Motor neuron (in vitro differentiated cells): ENCODE results near the gene GAPDH. TPM values are rescaled to one million over a fixed set of nuclear protein-coding genes. Genes with fewer than 3 reads are reported as not detected.

Source experiments
- ATAC-seq, 8 experiments: fragments of 200-7000 bp; cut with Tn5 transposase; replicated peaks in 6 of 8; 2 replicates each; pipeline ENCODE4 v1.8.0; 2021; ENCODE audit warnings: mild to moderate bottlenecking in 8 of 8, moderate library complexity in 8 of 8
- H3K27ac ChIP-seq, 2 donors: fragments of 250-450 bp; sonication (Bioruptor Pico); 2 replicates each; pipeline ENCODE4 v1.9.0; 2021; ENCODE audit warnings: antibody characterized with exemption in 2 of 2, mild to moderate bottlenecking in 2 of 2, moderate library complexity in 1 of 2
- H3K4me1 ChIP-seq, 2 donors: fragments of 250-450 bp; sonication (Bioruptor Pico); replicated peaks in 1 of 2; 2 replicates each; pipeline ENCODE4 v1.6.1; 2021; ENCODE audit warnings: antibody characterized with exemption in 2 of 2, mild to moderate bottlenecking in 2 of 2, moderate library complexity in 1 of 2
- H3K4me3 ChIP-seq, 5 donors: fragments of 250-450 bp; sonication (Bioruptor Pico); 2 replicates each; pipeline ENCODE4 v1.9.0; 2021; ENCODE audit warnings: antibody characterized with exemption in 5 of 5, mild to moderate bottlenecking in 5 of 5, moderate library complexity in 4 of 5
- WGBS, 10 experiments: fragments of 450-650 bp; shearing (Covaris generic); methylation state at CpG; one replicate each; pipeline ENCODE4 v1.0.0; 2022; 5-methylcytosine and 5-hydroxymethylcytosine counted together
- in situ Hi-C, 9 experiments: fragments of 400-800 bp; cut with MboI; loops; one replicate each; pipeline ENCODE4 v1.15.0; 2021; ENCODE audit warnings: low sequenced_read_pairs in 9 of 9, low pct_unique_long_range_greater_than_20kb in 2 of 9; ENCODE audit not compliant: unreplicated experiment in 9 of 9
- total RNA-seq, 8 experiments: library from RNA; unstranded; fragments of 300-600 nt; gene quantifications; 2 replicates each; pipeline versions ENCODE4 v1.2.3 to v1.2.4, GENCODE V29; 2022

Gene GAPDH
- total RNA-seq, 8 experiments from 2014 or later = 2,651 to 4,080 (median 3,703) TPM

- ATAC-seq = peak; percentile 59 to 85 (median 80)
- in situ Hi-C loops = no loop called here
- Histone ChIP-seq H3K4me3 (peak overlapping the region in 2 of 5 donors; percentile 1 to 5), H3K27ac (peak overlapping the region in 1 of 2 donors; percentile 54), H3K4me1 (peaks cover 35 to 36% of the 10 kb centered on the region in 2 donors)
- WGBS, 10 experiments = 0 to 80% (median 24%) methylated on average over 1 to 5 of the region's 35 CpGs; no CpG with 5 or more reads in 3 of the 10 experiments
These were observed 6.0 kb downstream of the GAPDH start for GRCh38 chr12:6540181-6540877.

- Histone ChIP-seq H3K27ac (no peak overlapping the region), H3K4me3 (no peak overlapping the region), H3K4me1 (peaks cover 27% of the 10 kb centered on the region in 2 donors)
- 20 to 100% (median 85%) methylated on average over 1 to 5 of the region's 26 CpGs; no CpG with 5 or more reads in 2 of the 10 experiments for WGBS, 10 experiments
- no peak for ATAC-seq
- in situ Hi-C loops = no loop called here
These were observed 7.3 kb downstream of the GAPDH start for GRCh38 chr12:6541371-6542165.

- H3K4me3 ChIP-seq = no peak overlapping the region
- in situ Hi-C loops = no loop called here
- peak in 4 of 8 experiments; percentile 1 to 30 (median 6) for ATAC-seq
- peaks cover 26 to 27% of the 10 kb centered on the region in 2 donors for H3K4me1 ChIP-seq
- WGBS, 10 experiments = 40 to 100% (median 79%) methylated on average over 1 to 10 of the region's 13 CpGs; no CpG with 5 or more reads in 2 of the 10 experiments
- peak overlapping the region in 1 of 2 donors; percentile 59 for H3K27ac ChIP-seq
These were observed 8.1 kb downstream of the GAPDH start for GRCh38 chr12:6542209-6543009.

DNA sequence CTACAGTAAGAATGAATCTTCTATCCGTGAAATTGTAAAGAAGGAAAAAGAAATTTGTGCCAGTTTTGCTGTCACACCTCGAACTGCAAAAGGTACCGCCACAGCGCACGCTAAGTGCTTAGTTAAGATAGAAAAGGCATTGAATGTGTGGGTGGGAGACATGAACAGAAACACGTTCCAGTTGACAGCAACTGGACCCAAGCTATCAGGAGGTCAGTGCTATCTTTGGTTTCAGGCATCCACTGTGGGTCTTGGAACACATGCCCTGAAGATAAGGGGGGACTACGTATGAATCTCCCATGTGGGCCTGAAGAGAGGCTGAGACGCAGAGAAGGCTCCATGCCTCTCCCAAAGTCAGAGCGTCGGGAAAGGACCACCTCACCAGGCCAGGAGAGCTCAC is 11.7 kb downstream of the GAPDH start:
- Histone ChIP-seq H3K4me3 (no peak overlapping the region), H3K4me1 (peaks cover 15% of the 10 kb centered on the region in 2 donors), H3K27ac (no peak overlapping the region)
- in situ Hi-C loops = no loop called here
- WGBS, 10 experiments = 84 to 100% (median 95%) methylated on average over 5 to 9 of the region's 10 CpGs; no CpG with 5 or more reads in 1 of the 10 experiments
- no peak for ATAC-seq

DNA sequence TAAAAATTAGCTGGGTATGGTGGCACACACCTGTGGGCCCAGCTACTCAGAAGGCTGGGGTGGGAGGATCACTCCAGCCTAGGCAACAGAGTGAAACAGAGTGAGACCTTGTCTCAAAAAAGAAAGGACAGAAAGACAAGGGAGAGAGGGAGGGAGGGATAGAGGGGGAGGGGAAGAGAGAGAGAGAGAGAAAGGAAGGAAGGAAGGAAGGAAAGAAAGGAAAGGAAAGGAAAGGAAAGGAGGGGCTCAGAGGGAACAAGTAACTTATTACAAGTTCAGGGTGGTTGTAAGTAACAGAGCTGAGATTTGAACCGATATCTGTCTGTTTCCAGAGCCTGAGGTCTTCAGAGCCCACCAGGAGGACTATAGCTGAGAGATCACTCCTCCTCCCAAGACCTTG is 13.2 kb downstream of the GAPDH start:
- H3K27ac ChIP-seq = no peak overlapping the region
- no peak overlapping the region for H3K4me3 ChIP-seq
- H3K4me1 ChIP-seq = peaks cover 11 to 12% of the 10 kb centered on the region in 2 donors
- in situ Hi-C loops = no loop called here
- WGBS, 10 experiments = 80 to 100% (median 89%) methylated on average over 1 of the region's 1 CpG; no CpG with 5 or more reads in 7 of the 10 experiments
- ATAC-seq = no peak

- in situ Hi-C loops = no loop called here
- Histone ChIP-seq H3K4me3 (no peak overlapping the region), H3K27ac (no peak overlapping the region), H3K4me1 (peaks cover 12 to 13% of the 10 kb centered on the region in 2 donors)
- WGBS, 10 experiments = 30 to 100% (median 90%) methylated on average over 1 to 8 of the region's 9 CpGs; no CpG with 5 or more reads in 3 of the 10 experiments
- ATAC-seq = no peak
These were observed 13.7 kb downstream of the GAPDH start for GRCh38 chr12:6547987-6548386.

- WGBS, 10 experiments = 100% methylated on average over 1 to 2 of the region's 26 CpGs; no CpG with 5 or more reads in 8 of the 10 experiments
- H3K4me1 ChIP-seq = peaks cover 17 to 18% of the 10 kb centered on the region in 2 donors
- no peak overlapping the region for H3K4me3 ChIP-seq
- ATAC-seq = no peak
- no peak overlapping the region for H3K27ac ChIP-seq
- in situ Hi-C loops = no loop called here
These were observed 14.2 kb downstream of the GAPDH start for GRCh38 chr12:6548556-6548955.

DNA sequence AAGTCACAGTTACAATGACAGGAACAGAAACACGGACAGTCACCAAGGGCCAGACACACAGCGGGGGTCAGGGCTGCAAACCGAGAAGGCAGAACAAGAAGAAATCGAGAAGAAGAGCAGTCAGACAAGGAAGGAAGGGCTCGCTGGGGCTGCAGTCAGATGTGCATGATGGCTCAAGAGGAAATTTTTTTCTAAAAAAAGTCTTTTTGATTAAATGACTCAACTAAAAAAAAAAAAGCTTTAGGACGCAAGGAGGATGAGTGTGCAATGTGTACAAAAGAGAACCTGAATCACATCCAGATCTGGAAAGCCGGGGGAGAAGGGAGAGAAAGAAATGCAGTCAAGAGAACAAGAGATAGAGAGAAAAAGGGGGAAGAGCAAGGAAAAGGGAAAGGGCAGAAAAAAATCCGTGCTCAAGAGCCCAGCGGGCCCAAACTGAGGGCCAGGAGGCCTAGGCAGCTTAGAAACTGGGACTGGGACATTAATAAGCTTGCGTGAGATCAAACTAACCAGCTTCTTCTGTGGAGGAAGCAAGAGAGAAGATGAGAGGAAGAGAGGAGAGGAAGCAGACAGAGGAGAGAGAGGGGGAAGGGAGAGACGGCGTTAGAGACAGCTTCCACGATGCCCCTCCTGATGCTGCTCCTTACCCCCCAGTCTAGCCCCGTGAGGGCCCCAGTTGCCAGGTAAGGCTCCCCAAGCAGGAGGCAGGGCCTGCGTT is 14.8 kb downstream of the GAPDH start:
- WGBS, 10 experiments = 30 to 93% (median 87%) methylated on average over 2 to 10 of the region's 15 CpGs; no CpG with 5 or more reads in 1 of the 10 experiments

GRCh38 chr12:6549684-6550151 is 15.4 kb downstream of the GAPDH start:
- in situ Hi-C loops = loop anchor here in 1 of 9 experiments (25.0 kb wide), 1 partner anchor 113 kb away; the partner anchor contains the start of gene ING4
- ATAC-seq = no peak
- H3K4me3 ChIP-seq = no peak overlapping the region
- H3K27ac ChIP-seq = no peak overlapping the region
- 80 to 100% (median 95%) methylated on average over 1 to 4 of the region's 18 CpGs; no CpG with 5 or more reads in 6 of the 10 experiments for WGBS, 10 experiments
- H3K4me1 ChIP-seq = peaks cover 18 to 19% of the 10 kb centered on the region in 2 donors

More for the DNA sequence above, 14.8 kb downstream of the GAPDH start:
- in situ Hi-C loops = no loop called here
- ATAC-seq = no peak
- Histone ChIP-seq H3K4me1 (peaks cover 18 to 19% of the 10 kb centered on the region in 2 donors), H3K4me3 (no peak overlapping the region), H3K27ac (no peak overlapping the region)

DNA sequence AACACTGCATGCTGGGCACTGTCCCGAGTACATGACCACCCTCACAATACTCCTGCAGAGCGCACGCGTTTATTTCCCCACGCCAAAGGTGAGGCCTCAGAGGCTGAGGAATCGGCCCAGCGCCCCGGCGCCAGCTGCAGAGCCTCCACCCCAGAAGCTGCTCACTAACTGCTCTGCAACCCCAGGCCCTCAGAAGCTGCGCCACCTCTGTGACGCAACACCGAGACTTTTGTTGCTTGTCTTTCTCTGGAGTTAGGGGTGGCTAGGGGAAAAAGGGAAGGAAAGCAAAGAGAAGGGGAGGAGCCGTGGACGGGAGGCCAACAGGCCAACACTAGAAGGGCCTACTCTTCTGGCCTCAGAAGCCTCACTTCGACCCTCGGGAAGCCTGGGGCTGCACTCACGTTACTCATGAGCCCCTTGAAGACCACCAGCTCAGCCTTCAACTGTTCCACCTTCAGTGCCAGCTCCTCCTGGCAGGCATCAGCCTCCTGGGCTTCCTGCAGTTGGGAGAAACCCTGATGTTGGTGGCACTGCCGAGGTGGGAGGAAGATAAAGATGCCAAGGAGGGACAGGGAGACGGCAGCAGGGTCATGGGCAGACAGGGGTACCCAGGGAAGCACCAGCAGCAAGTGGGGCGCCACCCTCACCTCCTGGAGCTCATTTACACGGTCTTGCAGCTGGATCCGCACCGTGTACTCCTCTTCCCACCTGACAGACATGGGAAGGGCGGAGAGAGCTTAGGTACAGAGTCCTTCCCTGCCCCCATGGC is 16.2 kb downstream of the GAPDH start:
- Histone ChIP-seq H3K4me3 (no peak overlapping the region), H3K4me1 (peaks cover 18 to 19% of the 10 kb centered on the region in 2 donors), H3K27ac (no peak overlapping the region)
- ATAC-seq = no peak
- 62 to 100% (median 87%) methylated on average over 1 to 9 of the region's 24 CpGs; no CpG with 5 or more reads in 4 of the 10 experiments for WGBS, 10 experiments
- in situ Hi-C loops = loop anchor here in 1 of 9 experiments (25.0 kb wide), 1 partner anchor 112 kb away; the partner anchor contains the start of gene ING4

DNA sequence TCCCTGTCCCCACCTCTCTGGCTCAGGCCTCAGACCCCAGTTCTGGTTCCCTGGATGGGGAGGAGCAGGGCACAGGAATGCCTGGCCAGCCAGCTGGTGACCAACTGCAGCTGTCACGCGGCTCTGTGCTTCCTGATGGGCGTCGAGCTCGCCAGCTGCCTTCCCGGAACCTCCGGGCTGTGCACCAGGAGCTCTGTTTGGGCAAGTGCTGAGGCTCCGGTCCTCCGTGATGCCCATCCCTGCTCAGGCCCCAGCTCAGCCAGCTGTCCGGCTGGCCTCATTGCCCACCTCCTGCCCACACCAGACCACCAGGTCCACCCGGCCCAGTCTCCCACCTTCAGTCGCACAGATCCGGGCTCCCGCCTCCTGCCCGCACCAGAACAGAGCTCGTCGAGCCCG is 16.7 kb downstream of the GAPDH start:
- peak in 2 of 8 experiments; percentile 12 to 19 for ATAC-seq
- no peak overlapping the region for H3K4me3 ChIP-seq
- no peak overlapping the region for H3K27ac ChIP-seq
- in situ Hi-C loops = loop anchor here in 1 of 9 experiments (25.0 kb wide), 1 partner anchor 111 kb away; the partner anchor contains the start of gene ING4
- H3K4me1 ChIP-seq = peaks cover 18 to 19% of the 10 kb centered on the region in 2 donors
- 80 to 94% (median 89%) methylated on average over 1 to 8 of the region's 18 CpGs; no CpG with 5 or more reads in 7 of the 10 experiments for WGBS, 10 experiments
